HCT116 (cell line): Measurements from ENCODE around the gene MAPKAP1. TPM values are rescaled to one million over a fixed set of nuclear protein-coding genes. Genes with fewer than 3 reads are reported as not detected.

Experiments
- ATAC-seq: fragments of 200-7000 bp; cut with Tn5 transposase; 2 replicates; pipeline ENCODE4 v1.9.1; 2020; ENCODE audit warnings: mild to moderate bottlenecking, moderate library complexity
- BruUV-seq: library from RNA; stranded (reverse); fragments of 400-500 nt; replicated peaks from 2 replicates; lab custom pipeline; 2021; lab: Mats Ljungman, UMichigan
- CTCF ChIA-PET: fragments of 300-600 bp; sonication (Branson Sonifier 250); formaldehyde crosslinking; loops from one replicate; lab custom pipeline; 2021; ENCODE audit warnings: antibody characterized with exemption; lab: Charles Lee
- POLR2A ChIA-PET: fragments of 300-600, 350-600 bp; sonication (Branson Sonifier 250); formaldehyde crosslinking; loops from one replicate; lab custom pipeline; 2021; ENCODE audit warnings: antibody characterized with exemption; lab: Charles Lee
- RAD21 ChIA-PET, 2 experiments: fragments of 300-600 bp; sonication (Branson Sonifier 250); formaldehyde crosslinking; loops; one replicate each; lab custom pipeline; 2023; ENCODE audit warnings: low total read pairs in 2 of 2; ENCODE audit not compliant: uncharacterized antibody in 2 of 2, unreplicated experiment in 2 of 2, low non-redundant PET in 1 of 2; lab: Charles Lee
- DNase-seq: peaks from one replicate; pipeline ENCODE4 v3.0.0-alpha.2; 2010; ENCODE audit warnings: low read depth, low spot score
- H2AFZ ChIP-seq: fragments of 200-600 bp; shearing (Covaris generic), sonication (generic); 2 replicates; pipeline ENCODE4 v1.6.1; 2017; ENCODE audit warnings: low read depth, mixed run types, mixed read lengths, antibody characterized with exemption, low read length; ENCODE audit not compliant: poor library complexity, severe bottlenecking
- H3K27ac ChIP-seq: 2 replicates; pipeline ENCODE4 v1.5.1; 2012; ENCODE audit warnings: low read depth, low read length
- H3K27me3 ChIP-seq: fragments of 200-600 bp; sonication (generic); 2 replicates; pipeline ENCODE4 v1.6.1; 2016; ENCODE audit warnings: mixed run types, low read length, mixed read lengths; ENCODE audit not compliant: insufficient read depth
- H3K36me3 ChIP-seq, 2 experiments: fragments of 200-500 bp in 1 of 2; fragments of 200-600 bp in 1 of 2; sonication (Bioruptor generic) in 1 of 2; sonication (generic) in 1 of 2; 2 replicates each; pipeline versions ENCODE4 v1.5.1 to v1.6.1; 2014 to 2016; ENCODE audit warnings: low read length in 2 of 2, inconsistent platforms in 1 of 2, mixed read lengths in 1 of 2, mixed run types in 1 of 2; ENCODE audit not compliant: insufficient read depth in 2 of 2, control insufficient read depth in 1 of 2
- H3K4me1 ChIP-seq, 2 experiments: fragments of 200-600 bp in 1 of 2; sonication (generic) in 1 of 2; 2 replicates each; pipeline versions ENCODE4 v1.5.1 to v1.6.1; 2012 to 2017; ENCODE audit warnings: low read length in 2 of 2, inconsistent platforms in 1 of 2, mild to moderate bottlenecking in 1 of 2, mixed read lengths in 1 of 2, mixed run types in 1 of 2, moderate library complexity in 1 of 2; ENCODE audit not compliant: insufficient read depth in 2 of 2, control insufficient read depth in 1 of 2
- H3K4me2 ChIP-seq: fragments of 200-600 bp; sonication (generic); 2 replicates; pipeline ENCODE4 v1.6.1; 2017; ENCODE audit warnings: mixed run types, low read length, mixed read lengths
- H3K4me3 ChIP-seq, 2 experiments: fragments of 200-600 bp in 1 of 2; sonication (generic) in 1 of 2; replicated peaks in 1 of 2; 2 replicates each; pipeline ENCODE4 v1.5.1; 2011 to 2016; ENCODE audit warnings: low read length in 2 of 2, control low read depth in 1 of 2, low read depth in 1 of 2, mild to moderate bottlenecking in 1 of 2, mixed read lengths in 1 of 2, mixed run types in 1 of 2
- H3K79me2 ChIP-seq: fragments of 200-600 bp; sonication (generic); 2 replicates; pipeline ENCODE4 v1.6.1; 2017; ENCODE audit warnings: mild to moderate bottlenecking, mixed run types, low read length, moderate library complexity, mixed read lengths; ENCODE audit not compliant: insufficient read depth
- H3K9ac ChIP-seq: fragments of 200-600 bp; sonication (generic); 2 replicates; pipeline ENCODE4 v1.6.1; 2016; ENCODE audit warnings: low read length, mixed read lengths
- H3K9me2 ChIP-seq: fragments of 200-600 bp; sonication (generic), shearing (Covaris generic); 2 replicates; pipeline ENCODE4 v1.6.1; 2017; ENCODE audit warnings: mixed run types, mild to moderate bottlenecking, moderate library complexity; ENCODE audit not compliant: insufficient read depth
- H3K9me3 ChIP-seq, 2 experiments: fragments of 200-500 bp in 1 of 2; fragments of 200-600 bp in 1 of 2; sonication (Bioruptor generic) in 1 of 2; sonication (generic) in 1 of 2; 2 replicates each; pipeline ENCODE4 v1.6.1; 2014 to 2017; ENCODE audit warnings: low read length in 2 of 2, mixed read lengths in 2 of 2, inconsistent platforms in 1 of 2, low read depth in 1 of 2, mild to moderate bottlenecking in 1 of 2, mixed run types in 1 of 2, moderate library complexity in 1 of 2; ENCODE audit not compliant: control insufficient read depth in 1 of 2, insufficient read depth in 1 of 2
- H4K20me1 ChIP-seq: fragments of 200-600 bp; sonication (generic), shearing (Covaris generic); 2 replicates; pipeline ENCODE4 v1.6.1; 2017; ENCODE audit warnings: mixed run types, mild to moderate bottlenecking, moderate library complexity; ENCODE audit not compliant: insufficient read depth
- ATF3 ChIP-seq: IDR thresholded peaks from 2 replicates; pipeline ENCODE4 v1.6.1; 2012
- CTCF ChIP-seq, 3 experiments: fragments of 200-600 bp in 1 of 3; sonication (generic) in 1 of 3; IDR thresholded peaks in 2 of 3; conservative IDR thresholded peaks in 1 of 3; 2 replicates each; pipeline ENCODE4 v1.5.1; 2012 to 2017; ENCODE audit warnings: low read depth in 2 of 3, low read length in 2 of 3, antibody characterized with exemption in 1 of 3, borderline replicate concordance in 1 of 3, control low read depth in 1 of 3, mild to moderate bottlenecking in 1 of 3, mixed read lengths in 1 of 3, mixed run types in 1 of 3, moderate library complexity in 1 of 3; ENCODE audit not compliant: insufficient read depth in 1 of 3
- EZH2phosphoT487 ChIP-seq: fragments of 200-600 bp; IDR thresholded peaks from 2 replicates; pipeline ENCODE4 v1.6.1; 2018; ENCODE audit warnings: antibody characterized with exemption, borderline replicate concordance
- POLR2A ChIP-seq: IDR thresholded peaks from 2 replicates; pipeline ENCODE4 v1.7.0; 2011; ENCODE audit warnings: borderline replicate concordance; ENCODE audit not compliant: insufficient read depth, insufficient read length; ENCODE audit errors: extremely low read depth
- POLR2AphosphoS5 ChIP-seq: IDR thresholded peaks from 2 replicates; pipeline ENCODE4 v1.6.1; 2011; ENCODE audit warnings: mild to moderate bottlenecking, low read depth, low read length, moderate library complexity
- REST ChIP-seq: IDR thresholded peaks from 2 replicates; pipeline ENCODE4 v1.6.1; 2012; ENCODE audit warnings: low read depth
- SIN3A ChIP-seq: IDR thresholded peaks from 2 replicates; pipeline ENCODE4 v1.6.1; 2012; ENCODE audit warnings: low read depth
- SRF ChIP-seq: IDR thresholded peaks from 2 replicates; pipeline ENCODE4 v1.6.1; 2012; ENCODE audit warnings: low read depth
- TCF7L2 ChIP-seq: IDR thresholded peaks from 2 replicates; pipeline ENCODE4 v1.7.0; 2011; ENCODE audit warnings: borderline replicate concordance, inconsistent platforms; ENCODE audit not compliant: insufficient read depth, insufficient read length; ENCODE audit errors: extremely low read depth
- ZBTB33 ChIP-seq: IDR thresholded peaks from 2 replicates; pipeline ENCODE4 v1.6.1; 2011; ENCODE audit warnings: mild to moderate bottlenecking, low read length, moderate library complexity; ENCODE audit not compliant: insufficient replicate concordance; ENCODE audit errors: extremely low read depth
- intact Hi-C: fragments of 100-400 bp; cut with micrococcal nuclease; formaldehyde crosslinking; loops from 2 replicates; pipeline ENCODE4 v1.10.0; 2022
- total RNA-seq: library from RNA; stranded (reverse); gene quantifications from one replicate; pipeline ENCODE4 v1.2.1, GENCODE V29; 2021; ENCODE audit not compliant: unreplicated experiment

MAPKAP1 gene
- total RNA-seq, 1 experiment from 2014 or later, result 72.5 TPM

- Histone ChIP-seq H4K20me1 (no peaks in the 10 kb centered on the region), H3K9me3 (no peaks in the 10 kb centered on the region), H3K4me3 (no peak overlapping the region), H3K9ac (no peak overlapping the region), H3K27ac (no peak overlapping the region), H3K4me1 (no peaks in the 10 kb centered on the region), H3K36me3 (no peaks in the 10 kb centered on the region; a peak in 1 of 4 replicates), H2AFZ (no peak overlapping the region), H3K27me3 (no peaks in the 10 kb centered on the region), H3K79me2 (no peaks in the 10 kb centered on the region), H3K9me2 (no peaks in the 10 kb centered on the region), H3K4me2 (no peak overlapping the region)
- CTCF ChIA-PET, result no interaction called here
- RAD21 ChIA-PET, result no interaction called here
- no TSS peak for BruUV-seq
- no peak for ATAC-seq
- POLR2A ChIA-PET, result no interaction called here
- TF ChIP-seq SIN3A (no peak), POLR2A (no peak), ATF3 (no peak), CTCF (IDR thresholded peaks at IDR 0.05 in 2 of 3, conservative IDR thresholded peaks at IDR 0.05 in 1 of 3; ENCODE audit: borderline replicate concordance in 1 of 3, insufficient read depth in 1 of 3, low read depth in 2 of 3, low read length in 2 of 3) (no peak), POLR2AphosphoS5 (no peak)
- no peak for DNase-seq
- intact Hi-C loops, result no loop called here
These were observed 262.0 kb downstream of the MAPKAP1 start for GRCh38 chr9:125444956-125445506.

- ChIA-PET RAD21 (no interaction called here), POLR2A (no interaction called here), CTCF (no interaction called here)
- no peak overlapping the region for H3K27ac ChIP-seq
- intact Hi-C loops, result no loop called here
- no peaks in the 10 kb centered on the region for H3K4me1 ChIP-seq
- no peak for ATAC-seq
- no TSS peak for BruUV-seq
- H3K9me2 ChIP-seq, result no peaks in the 10 kb centered on the region
- H2AFZ ChIP-seq, result no peak overlapping the region
- no peak overlapping the region for H3K4me3 ChIP-seq
- H3K9me3 ChIP-seq, result no peaks in the 10 kb centered on the region
- H3K36me3 ChIP-seq, result no peaks in the 10 kb centered on the region; a peak in 1 of 4 replicates
- no peaks in the 10 kb centered on the region for H3K79me2 ChIP-seq
- no peak overlapping the region for H3K4me2 ChIP-seq
- H4K20me1 ChIP-seq, result no peaks in the 10 kb centered on the region
- H3K9ac ChIP-seq, result no peak overlapping the region
- H3K27me3 ChIP-seq, result no peaks in the 10 kb centered on the region
- no peak for DNase-seq
- TF ChIP-seq REST, result no peak
- no peak for TF ChIP-seq TCF7L2
- TF ChIP-seq SRF, result no peak
- no peak for TF ChIP-seq EZH2phosphoT487
- no peak for TF ChIP-seq ZBTB33
These were observed 262.8 kb downstream of the MAPKAP1 start for GRCh38 chr9:125444166-125444565.
